HCT116 (cell line): Measurements from ENCODE around the gene ANXA7. TPM values are rescaled to one million over a fixed set of nuclear protein-coding genes. Genes with fewer than 3 reads are reported as not detected.

ENCODE experiments used
- ATAC-seq: fragments of 200-7000 bp; cut with Tn5 transposase; 2 replicates; pipeline ENCODE4 v1.9.1; 2020; ENCODE audit warnings: mild to moderate bottlenecking, moderate library complexity
- BruUV-seq: library from RNA; stranded (reverse); fragments of 400-500 nt; replicated peaks from 2 replicates; lab custom pipeline; 2021; lab: Mats Ljungman, UMichigan
- CTCF ChIA-PET: fragments of 300-600 bp; sonication (Branson Sonifier 250); formaldehyde crosslinking; loops from one replicate; lab custom pipeline; 2021; ENCODE audit warnings: antibody characterized with exemption; lab: Charles Lee
- POLR2A ChIA-PET: fragments of 300-600, 350-600 bp; sonication (Branson Sonifier 250); formaldehyde crosslinking; loops from one replicate; lab custom pipeline; 2021; ENCODE audit warnings: antibody characterized with exemption; lab: Charles Lee
- RAD21 ChIA-PET, 2 experiments: fragments of 300-600 bp; sonication (Branson Sonifier 250); formaldehyde crosslinking; loops; one replicate each; lab custom pipeline; 2023; ENCODE audit warnings: low total read pairs in 2 of 2; ENCODE audit not compliant: uncharacterized antibody in 2 of 2, unreplicated experiment in 2 of 2, low non-redundant PET in 1 of 2; lab: Charles Lee
- DNase-seq: peaks from one replicate; pipeline ENCODE4 v3.0.0-alpha.2; 2010; ENCODE audit warnings: low read depth, low spot score
- H2AFZ ChIP-seq: fragments of 200-600 bp; shearing (Covaris generic), sonication (generic); 2 replicates; pipeline ENCODE4 v1.6.1; 2017; ENCODE audit warnings: low read depth, mixed run types, mixed read lengths, antibody characterized with exemption, low read length; ENCODE audit not compliant: poor library complexity, severe bottlenecking
- H3K27ac ChIP-seq: 2 replicates; pipeline ENCODE4 v1.5.1; 2012; ENCODE audit warnings: low read depth, low read length
- H3K27me3 ChIP-seq: fragments of 200-600 bp; sonication (generic); 2 replicates; pipeline ENCODE4 v1.6.1; 2016; ENCODE audit warnings: mixed run types, low read length, mixed read lengths; ENCODE audit not compliant: insufficient read depth
- H3K36me3 ChIP-seq, 2 experiments: fragments of 200-500 bp in 1 of 2; fragments of 200-600 bp in 1 of 2; sonication (Bioruptor generic) in 1 of 2; sonication (generic) in 1 of 2; 2 replicates each; pipeline versions ENCODE4 v1.5.1 to v1.6.1; 2014 to 2016; ENCODE audit warnings: low read length in 2 of 2, inconsistent platforms in 1 of 2, mixed read lengths in 1 of 2, mixed run types in 1 of 2; ENCODE audit not compliant: insufficient read depth in 2 of 2, control insufficient read depth in 1 of 2
- H3K4me1 ChIP-seq, 2 experiments: fragments of 200-600 bp in 1 of 2; sonication (generic) in 1 of 2; 2 replicates each; pipeline versions ENCODE4 v1.5.1 to v1.6.1; 2012 to 2017; ENCODE audit warnings: low read length in 2 of 2, inconsistent platforms in 1 of 2, mild to moderate bottlenecking in 1 of 2, mixed read lengths in 1 of 2, mixed run types in 1 of 2, moderate library complexity in 1 of 2; ENCODE audit not compliant: insufficient read depth in 2 of 2, control insufficient read depth in 1 of 2
- H3K4me2 ChIP-seq: fragments of 200-600 bp; sonication (generic); 2 replicates; pipeline ENCODE4 v1.6.1; 2017; ENCODE audit warnings: mixed run types, low read length, mixed read lengths
- H3K4me3 ChIP-seq, 2 experiments: fragments of 200-600 bp in 1 of 2; sonication (generic) in 1 of 2; replicated peaks in 1 of 2; 2 replicates each; pipeline ENCODE4 v1.5.1; 2011 to 2016; ENCODE audit warnings: low read length in 2 of 2, control low read depth in 1 of 2, low read depth in 1 of 2, mild to moderate bottlenecking in 1 of 2, mixed read lengths in 1 of 2, mixed run types in 1 of 2
- H3K79me2 ChIP-seq: fragments of 200-600 bp; sonication (generic); 2 replicates; pipeline ENCODE4 v1.6.1; 2017; ENCODE audit warnings: mild to moderate bottlenecking, mixed run types, low read length, moderate library complexity, mixed read lengths; ENCODE audit not compliant: insufficient read depth
- H3K9ac ChIP-seq: fragments of 200-600 bp; sonication (generic); 2 replicates; pipeline ENCODE4 v1.6.1; 2016; ENCODE audit warnings: low read length, mixed read lengths
- H3K9me2 ChIP-seq: fragments of 200-600 bp; sonication (generic), shearing (Covaris generic); 2 replicates; pipeline ENCODE4 v1.6.1; 2017; ENCODE audit warnings: mixed run types, mild to moderate bottlenecking, moderate library complexity; ENCODE audit not compliant: insufficient read depth
- H3K9me3 ChIP-seq, 2 experiments: fragments of 200-500 bp in 1 of 2; fragments of 200-600 bp in 1 of 2; sonication (Bioruptor generic) in 1 of 2; sonication (generic) in 1 of 2; 2 replicates each; pipeline ENCODE4 v1.6.1; 2014 to 2017; ENCODE audit warnings: low read length in 2 of 2, mixed read lengths in 2 of 2, inconsistent platforms in 1 of 2, low read depth in 1 of 2, mild to moderate bottlenecking in 1 of 2, mixed run types in 1 of 2, moderate library complexity in 1 of 2; ENCODE audit not compliant: control insufficient read depth in 1 of 2, insufficient read depth in 1 of 2
- H4K20me1 ChIP-seq: fragments of 200-600 bp; sonication (generic), shearing (Covaris generic); 2 replicates; pipeline ENCODE4 v1.6.1; 2017; ENCODE audit warnings: mixed run types, mild to moderate bottlenecking, moderate library complexity; ENCODE audit not compliant: insufficient read depth
- POLR2A ChIP-seq: IDR thresholded peaks from 2 replicates; pipeline ENCODE4 v1.7.0; 2011; ENCODE audit warnings: borderline replicate concordance; ENCODE audit not compliant: insufficient read depth, insufficient read length; ENCODE audit errors: extremely low read depth
- SIN3A ChIP-seq: IDR thresholded peaks from 2 replicates; pipeline ENCODE4 v1.6.1; 2012; ENCODE audit warnings: low read depth
- SP1 ChIP-seq: IDR thresholded peaks from 2 replicates; pipeline ENCODE4 v1.6.1; 2012; ENCODE audit warnings: low read depth
- SRF ChIP-seq: IDR thresholded peaks from 2 replicates; pipeline ENCODE4 v1.6.1; 2012; ENCODE audit warnings: low read depth
- intact Hi-C: fragments of 100-400 bp; cut with micrococcal nuclease; formaldehyde crosslinking; loops from 2 replicates; pipeline ENCODE4 v1.10.0; 2022
- total RNA-seq: library from RNA; stranded (reverse); gene quantifications from one replicate; pipeline ENCODE4 v1.2.1, GENCODE V29; 2021; ENCODE audit not compliant: unreplicated experiment
- TF ChIP-seq, protein P1 (sequence below): IDR thresholded peaks from 2 replicates; pipeline ENCODE4 v1.6.1; 2012
- TF ChIP-seq, protein P2 (sequence below): IDR thresholded peaks from 2 replicates; pipeline ENCODE4 v1.6.1; 2012; ENCODE audit warnings: low read depth

ANXA7 gene
- total RNA-seq, 1 experiment from 2014 or later = 105 TPM

DNA sequence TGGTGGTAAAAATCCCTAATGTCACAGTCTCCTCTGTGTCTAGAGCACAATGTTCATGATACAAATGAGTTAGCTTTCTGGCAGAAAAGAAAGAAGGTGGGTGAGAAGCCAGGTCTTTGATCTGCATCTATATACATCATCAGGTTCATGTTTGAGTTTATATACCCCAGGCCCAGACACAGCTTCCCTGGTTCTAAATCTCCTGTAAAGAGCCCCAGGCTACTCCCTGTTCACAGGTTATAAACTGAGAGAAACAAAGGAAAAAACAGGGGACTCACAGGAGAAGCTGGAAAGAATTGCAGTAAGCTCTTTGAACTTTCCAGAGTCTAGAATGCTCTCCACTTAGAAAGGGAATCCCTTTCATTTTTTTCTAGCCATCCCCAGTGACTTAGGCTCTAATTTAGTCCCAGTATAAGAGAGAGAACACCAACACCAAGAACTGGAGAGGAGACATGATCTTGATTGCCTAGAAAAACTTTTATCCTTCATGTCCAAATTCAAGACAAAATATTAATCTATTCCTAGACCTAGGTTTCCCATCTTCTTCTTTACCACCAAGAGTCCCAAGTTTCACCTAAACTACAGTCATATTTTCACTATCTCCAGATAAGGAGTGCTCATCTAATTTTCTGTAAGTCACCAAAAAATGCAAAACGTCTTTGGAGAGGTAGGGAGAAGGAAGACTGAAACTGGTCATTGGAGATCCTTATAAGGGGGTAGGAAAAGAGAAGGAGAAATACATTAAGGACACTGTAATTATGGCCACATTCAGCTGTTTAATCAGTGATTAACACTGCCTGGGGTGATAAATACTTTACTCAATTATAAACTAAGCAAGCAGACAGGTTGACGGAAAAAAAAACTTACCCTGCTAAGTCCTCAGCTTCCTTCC lies 19.0 kb upstream of the ANXA7 start:
- peaks cover 3 to 5% of the 10 kb centered on the region in 2 experiments; a peak in 1 of 4 replicates for H3K36me3 ChIP-seq
- H3K4me3 ChIP-seq = no peak overlapping the region
- H3K27ac ChIP-seq = no peak overlapping the region
- H3K79me2 ChIP-seq = no peaks in the 10 kb centered on the region
- H3K9me3 ChIP-seq = no peaks in the 10 kb centered on the region
- no peak overlapping the region for H3K4me2 ChIP-seq
- ATAC-seq = no peak
- no TSS peak for BruUV-seq
- H4K20me1 ChIP-seq = no peaks in the 10 kb centered on the region
- intact Hi-C loops = no loop called here
- H3K9me2 ChIP-seq = no peaks in the 10 kb centered on the region
- TF ChIP-seq SIN3A (no peak), SP1 (no peak), POLR2A (no peak), SRF (no peak)
- TF ChIP-seq, protein P1, sequence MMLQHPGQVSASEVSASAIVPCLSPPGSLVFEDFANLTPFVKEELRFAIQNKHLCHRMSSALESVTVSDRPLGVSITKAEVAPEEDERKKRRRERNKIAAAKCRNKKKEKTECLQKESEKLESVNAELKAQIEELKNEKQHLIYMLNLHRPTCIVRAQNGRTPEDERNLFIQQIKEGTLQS = no peak
- TF ChIP-seq, protein P2, sequence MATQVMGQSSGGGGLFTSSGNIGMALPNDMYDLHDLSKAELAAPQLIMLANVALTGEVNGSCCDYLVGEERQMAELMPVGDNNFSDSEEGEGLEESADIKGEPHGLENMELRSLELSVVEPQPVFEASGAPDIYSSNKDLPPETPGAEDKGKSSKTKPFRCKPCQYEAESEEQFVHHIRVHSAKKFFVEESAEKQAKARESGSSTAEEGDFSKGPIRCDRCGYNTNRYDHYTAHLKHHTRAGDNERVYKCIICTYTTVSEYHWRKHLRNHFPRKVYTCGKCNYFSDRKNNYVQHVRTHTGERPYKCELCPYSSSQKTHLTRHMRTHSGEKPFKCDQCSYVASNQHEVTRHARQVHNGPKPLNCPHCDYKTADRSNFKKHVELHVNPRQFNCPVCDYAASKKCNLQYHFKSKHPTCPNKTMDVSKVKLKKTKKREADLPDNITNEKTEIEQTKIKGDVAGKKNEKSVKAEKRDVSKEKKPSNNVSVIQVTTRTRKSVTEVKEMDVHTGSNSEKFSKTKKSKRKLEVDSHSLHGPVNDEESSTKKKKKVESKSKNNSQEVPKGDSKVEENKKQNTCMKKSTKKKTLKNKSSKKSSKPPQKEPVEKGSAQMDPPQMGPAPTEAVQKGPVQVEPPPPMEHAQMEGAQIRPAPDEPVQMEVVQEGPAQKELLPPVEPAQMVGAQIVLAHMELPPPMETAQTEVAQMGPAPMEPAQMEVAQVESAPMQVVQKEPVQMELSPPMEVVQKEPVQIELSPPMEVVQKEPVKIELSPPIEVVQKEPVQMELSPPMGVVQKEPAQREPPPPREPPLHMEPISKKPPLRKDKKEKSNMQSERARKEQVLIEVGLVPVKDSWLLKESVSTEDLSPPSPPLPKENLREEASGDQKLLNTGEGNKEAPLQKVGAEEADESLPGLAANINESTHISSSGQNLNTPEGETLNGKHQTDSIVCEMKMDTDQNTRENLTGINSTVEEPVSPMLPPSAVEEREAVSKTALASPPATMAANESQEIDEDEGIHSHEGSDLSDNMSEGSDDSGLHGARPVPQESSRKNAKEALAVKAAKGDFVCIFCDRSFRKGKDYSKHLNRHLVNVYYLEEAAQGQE = no peak
- ChIA-PET CTCF (no interaction called here), RAD21 (no interaction called here), POLR2A (no interaction called here)
- H3K27me3 ChIP-seq = no peaks in the 10 kb centered on the region
- no peak overlapping the region for H2AFZ ChIP-seq
- no peak overlapping the region for H3K9ac ChIP-seq
- H3K4me1 ChIP-seq = no peaks in the 10 kb centered on the region
- DNase-seq = no peak
